ENCODE data around the gene EXOC6B.

- no peak for TF ChIP-seq BHLHE40 (IDR thresholded peaks at IDR 0.05; ENCODE audit: borderline replicate concordance in 1 of 2, low read depth in 2 of 2, low read length in 1 of 2)
- no peak for TF ChIP-seq STAT1 (conservative IDR thresholded peaks at IDR 0.05)
- no peak for TF ChIP-seq CTCF (IDR thresholded peaks at IDR 0.05 in 2 of 3, conservative IDR thresholded peaks at IDR 0.05 in 1 of 3; ENCODE audit: control insufficient read depth in 2 of 3, extremely low read depth in 1 of 3, insufficient read depth in 1 of 3, low read depth in 3 of 3, low read length in 3 of 3)
- TF ChIP-seq, protein P1, sequence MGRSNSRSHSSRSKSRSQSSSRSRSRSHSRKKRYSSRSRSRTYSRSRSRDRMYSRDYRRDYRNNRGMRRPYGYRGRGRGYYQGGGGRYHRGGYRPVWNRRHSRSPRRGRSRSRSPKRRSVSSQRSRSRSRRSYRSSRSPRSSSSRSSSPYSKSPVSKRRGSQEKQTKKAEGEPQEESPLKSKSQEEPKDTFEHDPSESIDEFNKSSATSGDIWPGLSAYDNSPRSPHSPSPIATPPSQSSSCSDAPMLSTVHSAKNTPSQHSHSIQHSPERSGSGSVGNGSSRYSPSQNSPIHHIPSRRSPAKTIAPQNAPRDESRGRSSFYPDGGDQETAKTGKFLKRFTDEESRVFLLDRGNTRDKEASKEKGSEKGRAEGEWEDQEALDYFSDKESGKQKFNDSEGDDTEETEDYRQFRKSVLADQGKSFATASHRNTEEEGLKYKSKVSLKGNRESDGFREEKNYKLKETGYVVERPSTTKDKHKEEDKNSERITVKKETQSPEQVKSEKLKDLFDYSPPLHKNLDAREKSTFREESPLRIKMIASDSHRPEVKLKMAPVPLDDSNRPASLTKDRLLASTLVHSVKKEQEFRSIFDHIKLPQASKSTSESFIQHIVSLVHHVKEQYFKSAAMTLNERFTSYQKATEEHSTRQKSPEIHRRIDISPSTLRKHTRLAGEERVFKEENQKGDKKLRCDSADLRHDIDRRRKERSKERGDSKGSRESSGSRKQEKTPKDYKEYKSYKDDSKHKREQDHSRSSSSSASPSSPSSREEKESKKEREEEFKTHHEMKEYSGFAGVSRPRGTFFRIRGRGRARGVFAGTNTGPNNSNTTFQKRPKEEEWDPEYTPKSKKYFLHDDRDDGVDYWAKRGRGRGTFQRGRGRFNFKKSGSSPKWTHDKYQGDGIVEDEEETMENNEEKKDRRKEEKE (IDR thresholded peaks at IDR 0.05), result no peak
- no peak for TF ChIP-seq SMARCA5 (IDR thresholded peaks at IDR 0.05)
- TF ChIP-seq POLR2A (IDR thresholded peaks at IDR 0.05; ENCODE audit: low read depth, low read length), result no peak
Observed at GRCh38 chr2:72326759-72327158, 499.1 kb downstream of the EXOC6B start.

All from GM12878 (cell line).